KOPT-K1 (cell line): ENCODE measurements around the gene EXOSC7.
A peak's percentile ranks its signal among the peaks of the same experiment; 100 is the strongest.
"Not testable (repeated sequence)": the region's sequence is repeated elsewhere in the genome, so short reads cannot be mapped to it uniquely, and the experiment has no call there.

Source experiments
- H3K27ac ChIP-seq: fragments of 200-600 bp; sonication (generic); 2 replicates; pipeline ENCODE4 v1.5.1; 2016; ENCODE audit warnings: antibody characterized with exemption, mild to moderate bottlenecking, low read depth, low read length; ENCODE audit not compliant: poor library complexity, severe bottlenecking
- H3K36me3 ChIP-seq: fragments of 200-600 bp; sonication (generic); 2 replicates; pipeline ENCODE4 v1.5.1; 2017; ENCODE audit warnings: antibody characterized with exemption, mild to moderate bottlenecking, low read length, moderate library complexity; ENCODE audit not compliant: insufficient read depth
- H3K9me3 ChIP-seq: fragments of 200-600 bp; sonication (generic); 2 replicates; pipeline ENCODE4 v1.5.1; 2017; ENCODE audit warnings: antibody characterized with exemption, low read length, mild to moderate bottlenecking; ENCODE audit not compliant: insufficient read depth, poor library complexity, severe bottlenecking

The EXOSC7 gene

DNA sequence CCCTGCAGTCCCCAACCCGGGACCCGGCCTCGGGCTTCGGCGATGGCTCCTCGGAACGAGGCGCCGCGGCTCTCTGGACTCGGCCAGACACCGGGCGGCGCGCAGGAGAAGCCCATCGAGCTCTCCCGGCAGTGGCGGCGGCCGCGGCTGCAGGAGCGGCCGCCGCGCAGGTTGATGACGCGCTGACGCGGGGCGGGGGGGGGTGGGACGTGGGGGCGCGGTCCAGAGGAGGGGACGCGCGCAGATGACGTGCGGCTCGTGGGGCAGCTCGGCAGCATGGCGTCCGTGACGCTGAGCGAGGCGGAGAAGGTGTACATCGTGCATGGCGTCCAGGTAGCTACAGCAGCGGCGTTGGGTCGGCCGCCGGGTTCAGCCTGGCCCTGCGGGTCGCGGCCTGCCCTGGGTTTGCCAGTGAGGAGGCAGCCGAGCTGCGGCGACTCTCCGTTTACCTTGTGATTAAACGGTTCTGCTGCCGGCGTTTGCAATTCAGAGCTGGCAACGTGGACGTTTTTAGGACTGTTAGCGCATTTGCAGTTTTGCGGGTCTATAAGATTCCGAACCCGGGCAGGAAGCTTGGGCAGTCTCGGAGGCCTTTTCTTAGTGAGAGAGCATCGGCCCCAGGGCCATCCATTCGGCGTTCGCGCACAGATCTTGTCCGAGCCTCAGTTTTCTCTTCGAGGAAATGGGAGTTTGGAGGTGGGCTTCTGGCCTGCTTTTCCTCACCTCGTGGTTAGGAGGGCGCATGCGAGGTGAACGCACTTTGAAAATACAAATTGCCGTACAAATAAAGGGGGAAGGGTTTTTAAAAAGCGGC is at the start of gene EXOSC7, which contains the start of gene ZDHHC3:
Gene EXOSC7, plus strand, starts transcription at position 243 of the 814 bp plus-strand sequence. Its CDS starts 34 bp downstream, at position 277.
Gene ZDHHC3, minus strand, starts transcription at position 173 of the 814 bp plus-strand sequence. CDS start 16,738 bp downstream, outside the sequence.
- no peaks in the 10 kb centered on the region for H3K9me3 ChIP-seq
- peak within 1 kb of the TSS; percentile 84 for H3K27ac ChIP-seq
- peaks cover 12% of the 10 kb centered on the region; the same call in 1 of the 2 replicates for H3K36me3 ChIP-seq

DNA sequence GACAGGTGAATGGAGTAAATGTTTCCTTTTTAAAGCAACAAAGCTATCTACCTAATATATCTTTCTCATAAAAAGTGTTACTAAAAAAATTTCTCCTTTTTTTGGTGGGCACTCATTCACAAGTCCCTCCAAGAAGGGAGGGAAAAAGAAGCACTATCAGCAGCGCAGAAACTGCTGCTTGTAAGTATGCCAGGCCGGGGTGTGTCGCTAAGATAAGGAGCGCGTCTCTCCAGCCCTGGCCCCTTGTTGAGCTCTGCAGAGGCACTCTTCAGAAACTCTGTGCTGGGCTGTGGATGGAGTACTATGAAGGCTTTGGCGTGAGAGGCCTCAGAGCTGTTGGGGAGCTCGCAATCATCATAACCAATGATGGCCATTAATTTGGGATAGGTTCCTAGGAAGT is 49.1 kb upstream of the EXOSC7 start:
- H3K36me3 ChIP-seq = peaks cover 87% of the 10 kb centered on the region
- H3K9me3 ChIP-seq = no peaks in the 10 kb centered on the region
- no peak overlapping the region for H3K27ac ChIP-seq

DNA sequence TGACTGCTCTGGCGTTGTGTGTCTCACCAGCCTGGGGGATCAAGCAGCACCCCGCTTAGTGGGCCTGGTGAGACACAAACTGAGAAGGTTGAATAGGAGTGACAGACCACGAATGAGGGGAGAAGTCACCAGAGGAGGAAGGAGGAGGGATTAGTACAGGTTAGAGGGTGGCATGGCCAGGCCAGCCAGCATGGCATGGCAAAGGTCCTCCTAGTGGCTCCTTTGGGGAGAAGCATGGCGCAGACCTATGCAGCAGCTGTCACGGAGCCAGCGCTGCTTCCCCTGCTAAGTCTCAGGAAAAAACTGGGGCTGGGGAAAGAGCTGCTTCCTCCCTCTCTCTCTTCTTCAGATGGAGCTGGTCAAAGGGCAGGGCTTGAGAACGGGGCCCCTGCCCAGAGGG is 48.7 kb upstream of the EXOSC7 start:
- Histone ChIP-seq H3K36me3 (peaks cover 87% of the 10 kb centered on the region), H3K9me3 (no peaks in the 10 kb centered on the region), H3K27ac (no peak overlapping the region)

DNA sequence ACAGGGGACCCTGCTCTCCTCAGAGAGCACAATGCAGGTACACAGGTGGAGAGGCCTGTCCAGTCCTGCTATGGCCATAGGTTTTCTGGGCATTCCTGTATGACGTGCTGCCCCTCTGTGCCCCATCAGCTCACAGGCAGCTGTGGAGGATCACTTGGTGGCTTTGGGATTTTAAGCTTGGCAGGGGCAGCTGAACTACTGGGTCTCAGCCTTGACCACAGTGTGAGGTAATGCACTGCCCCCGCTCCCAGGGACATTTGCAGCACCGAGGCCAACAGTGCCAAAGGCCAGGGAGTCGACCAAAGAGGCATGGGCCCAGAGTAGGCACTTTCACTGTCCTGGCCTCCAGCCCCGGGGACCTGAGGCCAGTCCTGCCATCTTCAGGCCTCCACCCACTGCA is 46.3 kb upstream of the EXOSC7 start:
- peaks cover 91% of the 10 kb centered on the region for H3K36me3 ChIP-seq
- no peak overlapping the region for H3K27ac ChIP-seq
- no peaks in the 10 kb centered on the region for H3K9me3 ChIP-seq

DNA sequence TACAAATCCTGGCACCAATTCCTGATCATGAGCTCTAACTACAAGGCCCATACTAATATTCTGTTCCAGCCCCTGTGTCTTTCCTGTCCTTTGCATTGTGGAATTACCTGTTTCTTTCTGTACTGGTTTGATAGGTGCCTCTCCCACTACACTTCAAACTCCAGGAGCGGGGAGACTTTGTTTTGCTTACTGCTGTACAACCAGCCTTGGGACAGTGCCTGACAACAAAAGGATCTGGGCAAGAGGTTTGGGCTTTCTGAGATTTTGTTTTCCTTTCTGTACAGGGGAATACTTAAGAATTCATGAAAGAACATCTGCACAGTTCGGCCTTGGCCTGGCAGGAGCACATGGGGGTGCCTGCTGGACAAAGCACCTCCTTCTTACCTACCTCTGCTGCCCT is 45.1 kb upstream of the EXOSC7 start:
- Histone ChIP-seq H3K36me3 (peaks cover 95% of the 10 kb centered on the region), H3K9me3 (no peaks in the 10 kb centered on the region), H3K27ac (no peak overlapping the region)

DNA sequence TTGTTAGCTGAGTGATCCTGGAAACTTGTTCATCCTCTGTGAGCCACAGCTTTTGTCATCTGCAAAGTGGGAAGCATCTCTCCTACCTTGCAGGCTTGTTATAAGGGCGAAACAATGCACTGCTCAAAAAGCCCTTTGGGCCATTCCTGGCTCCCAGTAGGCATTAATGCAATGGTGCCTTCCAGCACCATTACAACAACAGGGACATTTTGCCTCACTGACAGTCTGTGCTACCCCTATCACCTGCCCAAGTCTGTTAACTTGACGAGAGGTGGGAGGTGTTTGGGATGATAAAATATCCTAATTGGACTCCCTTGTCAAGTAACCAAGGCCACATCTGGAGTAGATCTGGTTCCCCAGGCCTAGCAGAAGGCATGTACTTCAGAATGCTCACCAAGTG is 44.3 kb upstream of the EXOSC7 start:
- peaks cover 94% of the 10 kb centered on the region for H3K36me3 ChIP-seq
- no peak overlapping the region for H3K27ac ChIP-seq
- H3K9me3 ChIP-seq = no peaks in the 10 kb centered on the region

DNA sequence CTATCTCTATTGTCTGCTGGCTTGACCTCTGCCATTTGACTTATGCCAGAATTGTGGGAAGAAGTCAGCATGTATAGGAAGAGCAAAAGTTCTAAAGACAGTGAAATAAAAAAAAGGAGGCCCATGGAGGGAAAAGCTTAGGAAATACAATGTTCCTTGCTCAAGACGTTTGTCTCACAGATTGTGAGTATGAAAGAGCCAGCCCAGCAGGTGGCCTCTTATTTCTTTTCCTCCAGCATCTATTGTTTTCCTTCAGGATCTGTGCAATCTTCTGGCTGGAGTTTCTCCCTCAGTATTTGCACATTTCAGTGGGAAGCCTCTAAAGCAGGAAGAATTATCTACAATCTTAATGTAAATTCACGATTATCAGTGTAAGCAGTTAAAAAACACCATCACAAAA is 43.8 kb upstream of the EXOSC7 start:
- Histone ChIP-seq H3K36me3 (peaks cover 93% of the 10 kb centered on the region), H3K27ac (no peak overlapping the region), H3K9me3 (no peaks in the 10 kb centered on the region)

DNA sequence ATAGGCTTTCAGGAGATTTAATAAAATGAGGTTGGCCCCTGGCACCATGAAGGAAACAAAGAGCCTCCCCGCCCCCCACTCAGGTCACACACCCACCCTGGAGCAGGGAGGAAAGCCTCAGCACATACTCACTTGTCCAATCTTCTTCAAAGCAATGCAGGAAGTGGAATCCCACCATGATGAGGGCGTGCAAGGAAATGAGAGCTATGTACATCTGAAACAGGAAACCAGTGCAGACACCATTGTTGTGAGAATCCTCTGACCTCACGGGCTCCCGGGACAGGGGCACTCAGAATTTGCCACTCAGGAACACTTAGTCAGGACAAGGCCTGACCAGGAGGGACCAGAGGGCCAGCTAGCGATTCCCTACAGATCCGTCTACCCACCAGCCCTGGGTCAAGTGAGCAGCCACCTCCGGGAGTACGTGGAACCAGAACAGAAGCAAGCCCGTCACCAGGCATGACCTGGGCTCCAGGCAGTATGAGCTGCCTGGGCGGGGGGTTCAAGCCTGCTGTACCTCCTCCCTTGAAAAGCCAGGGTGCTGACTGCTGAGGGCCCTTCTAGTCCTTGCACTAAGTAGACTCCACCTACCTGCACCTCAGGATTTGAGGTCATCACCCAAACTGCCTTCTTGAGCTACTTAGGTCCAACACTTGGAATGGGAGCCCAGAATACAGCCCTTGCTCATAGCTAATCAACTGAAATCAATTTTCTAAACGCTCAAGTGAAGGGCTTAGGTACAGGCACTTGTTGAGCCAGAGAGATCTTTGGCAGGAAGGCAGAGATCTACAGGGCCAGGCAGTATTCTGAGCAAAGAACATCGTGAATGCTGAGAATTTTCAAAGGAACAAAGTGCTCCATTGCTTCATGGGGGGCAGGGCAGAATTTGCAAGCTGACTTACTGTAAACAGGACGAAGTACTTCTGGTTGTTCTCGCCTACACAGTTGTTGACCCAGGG is 42.8 kb upstream of the EXOSC7 start:
- no peaks in the 10 kb centered on the region for H3K9me3 ChIP-seq
- peaks cover 91% of the 10 kb centered on the region for H3K36me3 ChIP-seq
- H3K27ac ChIP-seq = no peak overlapping the region

DNA sequence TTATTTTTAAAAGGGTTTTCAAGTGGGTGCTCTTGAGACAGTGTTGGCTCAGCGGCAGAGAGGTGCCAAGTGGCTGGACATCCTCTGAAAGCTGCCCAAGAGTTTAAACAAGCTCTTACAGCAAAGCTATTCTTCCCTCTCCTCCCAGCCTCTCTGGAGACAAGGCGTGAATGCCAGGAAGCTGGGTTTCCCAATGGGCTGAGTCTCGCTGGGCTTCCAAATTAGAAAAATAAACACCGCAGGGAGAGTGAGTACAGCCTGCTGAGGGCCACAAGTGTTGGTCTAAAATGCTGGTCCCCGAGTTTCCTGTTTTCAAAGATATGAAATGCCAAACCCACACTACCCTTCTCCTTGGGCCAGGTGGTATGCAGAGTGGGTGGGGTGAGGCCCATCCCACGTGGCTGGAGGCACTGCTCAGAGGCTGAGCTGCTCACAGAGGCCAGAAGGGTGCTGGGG is 36.4 kb upstream of the EXOSC7 start:
- H3K36me3 ChIP-seq = peaks cover 90% of the 10 kb centered on the region
- H3K27ac ChIP-seq = no peak overlapping the region
- H3K9me3 ChIP-seq = no peaks in the 10 kb centered on the region

DNA sequence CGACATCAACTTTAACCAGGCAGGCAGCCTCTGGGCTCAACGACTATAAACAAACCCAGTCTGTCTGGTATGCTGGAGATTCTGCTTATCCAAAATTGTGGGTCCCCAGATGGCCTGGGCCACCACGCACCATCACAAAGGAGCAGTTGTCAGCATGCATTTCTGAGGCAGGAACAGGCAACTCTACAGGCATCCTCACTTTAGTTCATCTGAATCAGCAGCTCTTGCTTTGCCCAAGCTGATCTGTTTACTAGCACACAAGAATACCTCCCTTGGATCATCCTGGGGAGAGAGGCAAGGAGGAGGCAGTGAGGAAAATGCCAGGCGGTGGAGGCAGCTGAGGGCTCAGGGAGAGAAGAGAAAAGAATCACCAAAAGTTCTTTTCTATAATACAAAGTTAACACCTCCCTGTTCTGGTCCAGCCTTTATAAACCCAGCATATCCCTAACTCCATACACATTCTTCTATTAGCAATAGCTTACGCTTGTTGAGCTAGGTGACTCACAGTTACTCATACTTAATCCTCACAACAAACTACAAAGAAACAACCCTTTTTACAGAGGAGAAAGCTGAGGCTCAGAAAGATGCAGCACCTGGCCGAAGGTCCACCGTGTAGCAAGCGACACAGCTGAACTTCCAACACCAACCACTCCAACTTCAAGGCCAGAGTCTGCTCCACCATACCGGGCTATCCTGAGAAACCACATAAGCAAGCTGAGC is 33.7 kb upstream of the EXOSC7 start:
- H3K27ac ChIP-seq = no peak overlapping the region

DNA sequence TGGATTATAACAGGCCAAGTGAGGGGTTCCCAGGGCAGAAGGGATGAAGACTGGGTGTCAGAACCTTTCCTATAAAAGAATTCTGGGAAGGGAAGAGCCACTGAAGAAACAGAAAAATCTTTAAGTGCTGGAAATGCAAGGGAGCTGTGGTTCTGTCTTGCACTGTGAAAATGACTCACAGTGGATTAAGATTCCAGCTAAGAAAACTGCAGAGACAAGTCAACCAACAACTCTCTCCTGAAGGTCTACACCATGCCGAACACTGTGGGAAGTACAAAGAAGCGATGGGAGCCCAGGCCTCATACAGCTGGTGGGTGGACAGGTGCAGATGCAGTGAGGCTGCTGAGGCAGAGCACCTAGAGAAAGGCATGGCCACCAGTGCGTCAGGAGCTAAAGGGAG is 27.8 kb upstream of the EXOSC7 start:
- no peaks in the 10 kb centered on the region for H3K9me3 ChIP-seq
- H3K36me3 ChIP-seq = peaks cover 43% of the 10 kb centered on the region
- no peak overlapping the region for H3K27ac ChIP-seq

More for the DNA sequence above, 33.7 kb upstream of the EXOSC7 start:
- Histone ChIP-seq H3K36me3 (peaks cover 85% of the 10 kb centered on the region), H3K9me3 (no peaks in the 10 kb centered on the region)

DNA sequence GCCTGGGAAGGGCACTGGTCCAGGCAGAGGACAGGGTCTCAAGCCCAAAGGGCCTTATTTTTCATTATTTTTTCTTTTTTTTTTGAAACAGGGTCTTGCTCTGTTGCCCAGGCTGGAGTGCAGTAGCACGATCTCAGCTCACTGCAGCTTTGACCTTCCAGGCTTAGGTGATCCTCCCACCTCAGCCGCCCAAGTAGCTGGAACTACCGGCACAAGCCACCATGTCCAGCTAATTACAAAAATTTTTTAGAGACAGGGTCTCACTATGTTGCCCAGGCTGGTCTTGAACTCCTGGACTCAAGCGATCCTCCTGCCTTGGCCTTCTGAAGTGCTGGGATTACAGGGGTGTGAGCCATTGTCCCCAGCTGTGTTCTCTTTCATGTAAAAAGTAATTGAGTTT is 26.3 kb upstream of the EXOSC7 start:
- not testable (repeated sequence) for H3K9me3 ChIP-seq, H3K27ac ChIP-seq
- H3K36me3 ChIP-seq = peaks cover 43% of the 10 kb centered on the region

DNA sequence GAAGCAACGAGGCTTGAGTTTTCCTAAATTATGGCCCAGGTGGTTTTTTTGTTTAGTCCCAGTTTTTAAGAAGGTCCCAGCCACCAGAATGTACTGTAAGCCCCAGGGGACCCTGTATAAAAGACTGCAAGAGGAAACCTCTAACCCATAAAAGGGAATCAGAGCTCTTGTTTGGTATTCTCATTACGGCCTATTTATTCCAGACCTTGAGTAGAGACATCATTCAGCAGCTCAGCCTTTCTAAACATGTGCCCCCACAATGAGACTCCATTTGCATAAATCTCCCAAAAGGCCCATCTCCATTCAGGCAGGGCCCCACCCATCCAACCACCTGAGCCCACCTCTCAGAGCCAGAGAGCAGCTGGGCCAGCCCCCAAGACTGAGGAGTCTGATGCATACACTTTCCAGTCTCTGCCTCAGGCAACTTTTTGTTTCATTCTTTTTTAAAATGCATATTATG is 25.7 kb upstream of the EXOSC7 start:
- Histone ChIP-seq H3K36me3 (peaks cover 42% of the 10 kb centered on the region), H3K9me3 (no peaks in the 10 kb centered on the region), H3K27ac (no peak overlapping the region)

DNA sequence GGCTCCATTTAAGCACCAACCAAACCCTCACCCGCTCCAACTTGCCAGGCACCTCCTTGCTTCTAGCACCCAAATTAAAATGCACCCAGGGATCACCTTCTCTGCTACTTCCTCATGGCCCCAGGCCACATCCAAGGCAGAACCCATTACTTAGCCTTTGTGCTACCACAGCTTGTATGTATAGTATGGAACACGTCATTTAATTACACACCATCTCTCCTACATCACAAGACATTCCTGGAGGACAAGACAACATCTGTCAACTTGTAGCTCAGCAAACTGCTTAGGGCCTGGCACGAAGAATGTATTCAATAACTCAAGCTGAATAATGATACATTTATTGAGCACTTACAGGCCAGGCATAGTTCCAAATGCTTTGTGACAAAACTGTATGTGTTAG is 23.4 kb upstream of the EXOSC7 start:
- no peak overlapping the region for H3K27ac ChIP-seq
- no peaks in the 10 kb centered on the region for H3K9me3 ChIP-seq
- peaks cover 54% of the 10 kb centered on the region for H3K36me3 ChIP-seq
